Tibial nerve (tissue), 4 donors: Measurements from ENCODE around the gene ASPDH. TPM values are rescaled to one million over a fixed set of nuclear protein-coding genes. Genes with fewer than 3 reads are reported as not detected.

Source experiments
- DNase-seq, 2 donors: peaks; one replicate each; pipeline ENCODE4 v3.0.0-alpha.2; 2019; ENCODE audit warnings: low spot score in 2 of 2
- H3K27ac ChIP-seq, 4 donors: fragments of 200-600 bp; sonication (generic) in 3 of 4; one replicate each; pipeline ENCODE4 v1.5.1; 2017 to 2019; ENCODE audit warnings: mild to moderate bottlenecking in 1 of 4
- H3K27me3 ChIP-seq, 2 donors: fragments of 200-600 bp; sonication (generic) in 1 of 2; one replicate each; pipeline versions ENCODE4 v1.5.1 to v1.6.0; 2017 to 2019
- H3K36me3 ChIP-seq, 3 donors: fragments of 200-600 bp; sonication (generic); one replicate each; pipeline ENCODE4 v1.5.1; 2018 to 2019
- H3K4me1 ChIP-seq, 4 donors: fragments of 200-600 bp; sonication (generic) in 3 of 4; one replicate each; pipeline ENCODE4 v1.5.1; 2017 to 2019
- H3K4me3 ChIP-seq, 4 donors: fragments of 200-600 bp; sonication (generic) in 3 of 4; one replicate each; pipeline ENCODE4 v1.5.1; 2017 to 2019; ENCODE audit warnings: mild to moderate bottlenecking in 1 of 4, moderate library complexity in 1 of 4
- H3K9me3 ChIP-seq, 4 donors: fragments of 200-600 bp; sonication (generic) in 3 of 4; one replicate each; pipeline ENCODE4 v1.5.1; 2017 to 2019
- EP300 ChIP-seq, 2 donors: sonication (generic); formaldehyde crosslinking; IDR thresholded peaks; one replicate each; pipeline ENCODE4 v1.6.1; 2017; ENCODE audit warnings: antibody characterized with exemption in 2 of 2, mild to moderate bottlenecking in 1 of 2
- POLR2A ChIP-seq, 2 donors: fragments of 450-650 bp; IDR thresholded peaks; one replicate each; pipeline ENCODE4 v1.6.1; 2017; ENCODE audit warnings: antibody characterized with exemption in 2 of 2, mild to moderate bottlenecking in 2 of 2, moderate library complexity in 2 of 2
- WGBS, 2 donors: methylation state at CpG; one replicate each; pipeline ENCODE4 v1.1.5; 2018; 5-methylcytosine and 5-hydroxymethylcytosine counted together
- total RNA-seq, 4 donors: library from RNA; depleted of rRNA; stranded (reverse); fragments of >200 nt; gene quantifications; one replicate each; pipeline ENCODE4 v1.1.0, GENCODE V29; 2016
- TF ChIP-seq, protein P1 (sequence below), 5 experiments: fragments of 200-600 bp in 3 of 5; fragments of 450-650 bp in 2 of 5; sonication (generic) in 3 of 5; IDR thresholded peaks; one replicate each; pipeline ENCODE4 v1.5.1; 2016 to 2019; ENCODE audit warnings: antibody characterized with exemption in 5 of 5, mild to moderate bottlenecking in 3 of 5, moderate library complexity in 2 of 5

ASPDH gene
- total RNA-seq, 4 donors from 2014 or later, result not detected

DNA sequence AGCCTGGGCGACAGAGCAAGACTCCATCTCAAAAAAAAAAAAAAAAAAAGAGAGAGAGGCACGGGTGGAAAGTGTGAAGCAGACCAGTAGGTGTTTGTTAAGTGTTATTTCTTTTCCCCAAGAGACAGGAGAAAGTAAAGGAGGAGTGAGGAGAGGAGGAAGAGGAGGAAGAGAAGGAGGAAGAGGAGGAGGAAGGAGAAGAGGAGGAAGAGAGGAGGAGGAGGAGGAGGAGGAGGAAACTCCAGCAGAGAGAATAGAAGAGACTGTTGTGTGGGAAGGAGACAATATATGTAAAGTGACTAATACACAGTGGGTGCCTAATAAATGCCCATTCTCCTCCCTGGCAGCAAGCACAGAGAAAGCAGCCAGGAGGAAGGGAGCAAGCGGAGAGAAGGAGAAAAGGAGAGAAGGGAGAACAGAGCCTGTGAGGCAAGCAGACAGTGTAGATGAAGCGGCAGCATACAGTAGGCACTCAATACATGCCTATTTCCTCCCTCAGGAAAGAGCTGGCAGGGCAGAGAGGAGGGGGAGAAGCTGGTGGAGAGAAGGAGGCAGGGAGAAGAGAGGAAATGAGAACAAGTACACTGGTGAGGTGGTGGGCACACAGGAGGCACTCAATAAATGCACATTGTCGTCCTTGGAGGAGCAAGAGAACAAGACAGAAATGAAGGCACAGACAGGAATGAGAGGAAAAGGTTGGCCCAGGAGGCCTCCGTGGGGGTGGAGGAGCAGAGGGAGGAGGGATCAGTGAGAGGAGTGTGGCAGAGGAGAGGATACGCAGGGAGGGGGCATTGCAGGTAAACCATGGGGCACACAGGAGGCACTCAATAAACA is 19.3 kb downstream of the ASPDH start:
- Histone ChIP-seq H3K4me1 (peaks cover 0 to 19% (median 0%) of the 10 kb centered on the region in 4 donors), H3K27me3 (peaks cover 0 to 30% of the 10 kb centered on the region in 2 donors), H3K27ac (no peak overlapping the region), H3K9me3 (peaks cover 0 to 4% (median 0%) of the 10 kb centered on the region in 4 donors), H3K4me3 (no peak overlapping the region), H3K36me3 (peaks cover 0 to 5% (median 0%) of the 10 kb centered on the region in 3 donors)
- TF ChIP-seq, protein P1, sequence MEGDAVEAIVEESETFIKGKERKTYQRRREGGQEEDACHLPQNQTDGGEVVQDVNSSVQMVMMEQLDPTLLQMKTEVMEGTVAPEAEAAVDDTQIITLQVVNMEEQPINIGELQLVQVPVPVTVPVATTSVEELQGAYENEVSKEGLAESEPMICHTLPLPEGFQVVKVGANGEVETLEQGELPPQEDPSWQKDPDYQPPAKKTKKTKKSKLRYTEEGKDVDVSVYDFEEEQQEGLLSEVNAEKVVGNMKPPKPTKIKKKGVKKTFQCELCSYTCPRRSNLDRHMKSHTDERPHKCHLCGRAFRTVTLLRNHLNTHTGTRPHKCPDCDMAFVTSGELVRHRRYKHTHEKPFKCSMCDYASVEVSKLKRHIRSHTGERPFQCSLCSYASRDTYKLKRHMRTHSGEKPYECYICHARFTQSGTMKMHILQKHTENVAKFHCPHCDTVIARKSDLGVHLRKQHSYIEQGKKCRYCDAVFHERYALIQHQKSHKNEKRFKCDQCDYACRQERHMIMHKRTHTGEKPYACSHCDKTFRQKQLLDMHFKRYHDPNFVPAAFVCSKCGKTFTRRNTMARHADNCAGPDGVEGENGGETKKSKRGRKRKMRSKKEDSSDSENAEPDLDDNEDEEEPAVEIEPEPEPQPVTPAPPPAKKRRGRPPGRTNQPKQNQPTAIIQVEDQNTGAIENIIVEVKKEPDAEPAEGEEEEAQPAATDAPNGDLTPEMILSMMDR (IDR thresholded peaks at IDR 0.05), result no peak
- TF ChIP-seq POLR2A (IDR thresholded peaks at IDR 0.05) (no peak), EP300 (IDR thresholded peaks at IDR 0.05) (no peak)
- 55 to 59% methylated on average over 7 of the region's 7 CpGs for WGBS, 2 donors
- DNase-seq, result no peak

DNA sequence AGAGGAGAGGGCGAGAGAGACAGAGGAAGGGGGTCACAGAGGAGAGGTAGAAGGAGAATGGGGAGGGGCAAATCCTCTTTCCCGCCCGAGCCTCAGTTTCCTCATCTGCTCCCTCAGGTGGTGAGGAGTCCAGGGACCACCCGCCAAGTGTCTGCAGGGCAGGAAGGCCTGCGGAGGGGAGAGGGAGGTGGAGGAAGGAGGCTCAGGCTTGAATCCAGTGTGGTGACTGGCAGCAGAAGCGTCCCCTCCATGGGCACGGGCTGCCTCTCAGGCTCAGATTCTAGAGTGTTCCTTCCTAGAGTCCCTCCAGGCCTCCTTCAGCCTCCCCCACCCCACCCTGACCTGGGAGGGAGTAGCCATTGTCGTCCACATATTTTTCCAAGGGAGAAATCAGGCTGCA is 20.5 kb downstream of the ASPDH start:
- Histone ChIP-seq H3K27me3 (peaks cover 0 to 42% of the 10 kb centered on the region in 2 donors), H3K4me1 (peaks cover 0 to 19% (median 0%) of the 10 kb centered on the region in 4 donors), H3K9me3 (peaks cover 0 to 4% (median 0%) of the 10 kb centered on the region in 4 donors), H3K27ac (no peak overlapping the region), H3K4me3 (no peak overlapping the region), H3K36me3 (peaks cover 0 to 5% (median 0%) of the 10 kb centered on the region in 3 donors)
- DNase-seq, result no peak
- TF ChIP-seq POLR2A (IDR thresholded peaks at IDR 0.05) (no peak), EP300 (IDR thresholded peaks at IDR 0.05) (no peak)
- TF ChIP-seq, protein P1 (IDR thresholded peaks at IDR 0.05), result no peak
- WGBS, 2 donors, result 54 to 62% methylated on average over 8 of the region's 8 CpGs

DNA sequence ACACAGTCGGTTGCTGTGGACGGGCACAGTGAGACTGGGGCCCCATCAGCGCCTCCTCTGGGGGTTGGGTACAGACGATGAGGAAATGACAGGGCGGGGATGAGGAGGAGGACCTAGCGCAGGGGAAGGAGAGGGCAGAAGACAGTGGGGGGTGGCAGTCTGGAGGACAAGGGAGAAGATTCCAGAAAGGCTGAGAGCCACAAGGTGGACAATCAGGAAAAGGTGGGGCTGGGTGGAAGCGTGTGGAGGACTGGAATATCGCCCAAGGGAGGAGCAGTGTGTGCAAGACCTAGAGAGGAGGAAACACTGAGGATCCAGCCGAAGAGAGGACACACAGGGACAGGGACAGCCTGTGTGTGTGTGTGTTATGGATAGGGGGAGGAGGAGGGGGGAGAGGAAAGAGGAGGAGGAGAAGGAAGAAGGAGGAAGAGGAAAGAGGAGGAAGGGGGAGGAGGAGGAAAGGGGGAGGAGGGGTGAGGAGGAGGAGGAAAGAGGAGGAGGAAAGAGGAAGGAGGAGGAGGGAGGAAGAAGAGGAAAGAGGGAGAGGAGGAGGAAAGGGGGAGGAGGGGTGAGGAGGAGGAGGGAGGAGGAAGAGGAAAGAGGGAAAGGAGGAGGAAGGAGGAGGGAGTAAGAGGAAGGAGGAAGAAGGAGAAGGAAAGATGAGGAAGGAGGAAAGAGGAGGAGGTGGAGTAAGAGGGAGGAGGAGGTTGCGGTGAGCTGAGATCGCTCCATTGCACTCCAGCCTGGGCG is 21.2 kb downstream of the ASPDH start:
- peaks cover 0 to 47% of the 10 kb centered on the region in 2 donors for H3K27me3 ChIP-seq
- no peak for TF ChIP-seq EP300 (IDR thresholded peaks at IDR 0.05)
- WGBS, 2 donors, result 2 to 12% methylated on average over 9 to 10 of the region's 12 CpGs
- DNase-seq, result no peak
- H3K36me3 ChIP-seq, result peaks cover 0 to 5% (median 0%) of the 10 kb centered on the region in 3 donors
- H3K4me3 ChIP-seq, result no peak overlapping the region
- H3K27ac ChIP-seq, result no peak overlapping the region
- H3K4me1 ChIP-seq, result peaks cover 0 to 19% (median 0%) of the 10 kb centered on the region in 4 donors
- peaks cover 0 to 4% (median 0%) of the 10 kb centered on the region in 4 donors for H3K9me3 ChIP-seq

DNA sequence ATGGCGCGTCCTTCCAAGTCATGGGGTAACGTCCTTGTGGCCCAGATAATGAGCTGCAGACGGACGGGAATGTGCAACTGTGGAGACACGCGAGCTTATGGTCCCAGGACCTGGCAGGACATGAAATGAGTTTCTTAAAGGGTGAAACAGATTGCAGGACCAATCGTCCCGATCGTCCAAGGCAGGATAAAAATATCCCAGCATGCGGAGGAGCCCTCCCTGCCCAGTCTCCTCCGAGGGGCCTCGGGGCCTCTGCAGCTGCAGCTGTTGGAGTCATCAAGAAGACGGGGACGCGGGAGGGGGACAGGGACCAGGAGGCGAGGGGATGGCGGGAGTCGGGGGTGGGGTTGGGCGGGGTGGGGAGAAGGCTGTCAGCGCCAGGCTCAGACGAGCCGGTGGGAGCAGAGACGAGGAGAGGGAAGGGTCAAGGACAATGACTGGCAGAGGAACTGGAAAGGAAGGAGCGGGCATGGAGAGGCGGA is 22.7 kb downstream of the ASPDH start:
- no peak overlapping the region for H3K27ac ChIP-seq
- peaks cover 0 to 5% (median 0%) of the 10 kb centered on the region in 3 donors for H3K36me3 ChIP-seq
- TF ChIP-seq, protein P1 (IDR thresholded peaks at IDR 0.05), result no peak
- TF ChIP-seq EP300 (IDR thresholded peaks at IDR 0.05) (no peak), POLR2A (IDR thresholded peaks at IDR 0.05) (no peak)
- peaks cover 0 to 9% (median 0%) of the 10 kb centered on the region in 4 donors for H3K4me1 ChIP-seq
- H3K9me3 ChIP-seq, result peaks cover 0 to 4% (median 0%) of the 10 kb centered on the region in 4 donors
- no peak overlapping the region for H3K4me3 ChIP-seq
- DNase-seq, result no peak
- H3K27me3 ChIP-seq, result peaks cover 0 to 56% of the 10 kb centered on the region in 2 donors
- WGBS, 2 donors, result 22% methylated on average over 26 of the region's 26 CpGs

DNA sequence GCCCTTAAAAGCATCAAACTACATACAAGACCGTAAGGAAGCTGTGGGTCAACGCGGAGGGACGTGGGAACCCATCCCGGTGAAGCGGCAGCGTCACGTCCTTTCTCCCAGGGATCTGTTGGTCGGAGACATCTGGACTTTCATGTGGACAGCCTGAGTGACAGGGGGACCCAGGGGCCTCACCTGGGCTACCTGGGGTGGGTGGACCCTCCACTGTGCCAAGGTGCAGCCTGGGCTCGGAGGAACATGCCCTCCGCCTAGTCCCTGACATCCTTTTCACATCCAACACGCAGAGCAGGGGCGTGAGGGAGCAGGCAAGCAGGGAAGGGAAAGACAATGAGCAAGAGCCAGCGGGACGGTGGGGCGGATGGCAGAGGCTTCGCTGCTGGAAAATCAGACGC is 23.3 kb downstream of the ASPDH start:
- Histone ChIP-seq H3K9me3 (peaks cover 0 to 4% (median 0%) of the 10 kb centered on the region in 4 donors), H3K4me1 (peaks cover 0 to 8% (median 0%) of the 10 kb centered on the region in 4 donors), H3K27me3 (peaks cover 0 to 56% of the 10 kb centered on the region in 2 donors), H3K4me3 (no peak overlapping the region), H3K36me3 (peaks cover 0 to 5% (median 0%) of the 10 kb centered on the region in 3 donors), H3K27ac (no peak overlapping the region)
- TF ChIP-seq POLR2A (IDR thresholded peaks at IDR 0.05), result no peak
- TF ChIP-seq, protein P1 (IDR thresholded peaks at IDR 0.05), result no peak
- TF ChIP-seq EP300 (IDR thresholded peaks at IDR 0.05), result no peak
- DNase-seq, result no peak
- 93 to 95% methylated on average over 18 of the region's 18 CpGs for WGBS, 2 donors
